Stimulated activated memory B cell treated with anti-CD40 and anti-IgM and Interleukin-4, amounts not matched to agents 10 μg/mL and 1 μg/mL and 100 μg/mL, for 72 hours (primary cell): ENCODE results near the gene MAPK8.

ENCODE experiments used
- ATAC-seq: fragments of 150-1000 bp; cut with Tn5 transposase; 2 replicates; pipeline ENCODE4 v1.10.0; 2021
- H3K27ac Mint-ChIP-seq: one replicate; pipeline ENCODE4 v1.8.0; 2022; ENCODE audit warnings: mild to moderate bottlenecking, mixed read lengths
- H3K27me3 Mint-ChIP-seq: one replicate; pipeline ENCODE4 v1.8.0; 2022; ENCODE audit warnings: mixed read lengths
- H3K36me3 Mint-ChIP-seq: one replicate; pipeline ENCODE4 v1.8.0; 2022; ENCODE audit warnings: mixed read lengths
- H3K4me1 Mint-ChIP-seq: one replicate; pipeline ENCODE4 v1.8.0; 2022; ENCODE audit warnings: mixed read lengths
- H3K4me3 Mint-ChIP-seq: one replicate; pipeline ENCODE4 v1.8.0; 2022; ENCODE audit warnings: mild to moderate bottlenecking, moderate library complexity, mixed read lengths
- H3K9me3 Mint-ChIP-seq: one replicate; pipeline ENCODE4 v1.8.0; 2022; ENCODE audit warnings: mixed read lengths

Gene MAPK8

DNA sequence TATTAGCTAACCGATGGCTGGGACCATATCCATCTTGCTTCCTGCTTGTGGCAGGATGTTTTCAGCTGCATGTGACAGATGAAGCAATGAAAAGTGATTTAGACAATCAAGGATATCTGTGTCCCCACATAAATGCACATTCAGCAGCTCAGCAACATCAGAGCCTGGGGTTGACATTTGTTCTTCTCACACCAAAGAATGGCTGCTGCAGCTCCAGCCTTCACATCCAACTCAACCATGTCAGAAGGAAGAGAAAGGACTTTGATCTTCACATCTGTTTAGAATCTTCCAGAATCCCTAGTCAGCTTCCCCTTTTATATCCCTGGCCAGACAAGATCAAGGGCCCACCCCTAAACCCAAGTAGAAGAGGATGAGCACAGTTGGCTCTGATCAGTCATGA is 20.1 kb upstream of the MAPK8 start:
- Mint-ChIP-seq H3K27ac (peak overlapping the region; percentile 56), H3K27me3 (peaks cover 7% of the 10 kb centered on the region), H3K36me3 (peaks cover 22% of the 10 kb centered on the region), H3K9me3 (peaks cover 14% of the 10 kb centered on the region), H3K4me3 (no peak overlapping the region), H3K4me1 (peaks cover 55% of the 10 kb centered on the region)
- ATAC-seq = no peak

GRCh38 chr10:48287417-48288391 is 18.8 kb upstream of the MAPK8 start:
- H3K4me3 Mint-ChIP-seq = no peak overlapping the region
- peaks cover 18% of the 10 kb centered on the region for H3K36me3 Mint-ChIP-seq
- H3K9me3 Mint-ChIP-seq = peaks cover 12% of the 10 kb centered on the region
- H3K27ac Mint-ChIP-seq = peak overlapping the region; percentile 0
- H3K4me1 Mint-ChIP-seq = peaks cover 54% of the 10 kb centered on the region
- peaks cover 7% of the 10 kb centered on the region for H3K27me3 Mint-ChIP-seq
- ATAC-seq = peak; percentile 47

DNA sequence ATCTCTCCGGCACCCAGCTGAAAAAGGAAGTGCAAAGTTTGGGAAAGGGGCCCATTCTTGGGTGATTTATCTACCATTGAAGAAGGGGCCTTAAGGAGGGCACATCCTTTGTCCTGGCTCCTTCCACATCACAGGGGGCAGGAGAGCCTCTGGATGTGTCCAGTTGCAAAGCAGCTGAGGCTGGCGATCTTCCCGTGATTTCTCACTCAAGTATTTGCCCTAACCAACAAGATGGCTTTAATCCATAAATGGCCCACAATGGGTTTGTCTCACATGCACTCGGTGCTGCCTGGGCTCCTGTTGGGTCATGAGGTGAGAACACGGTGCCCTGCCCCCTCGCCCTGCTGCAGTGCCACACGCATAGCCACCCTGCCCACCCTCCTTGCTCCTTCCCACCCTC is 17.8 kb upstream of the MAPK8 start:
- ATAC-seq = no peak
- no peak overlapping the region for H3K27ac Mint-ChIP-seq
- peaks cover 7% of the 10 kb centered on the region for H3K27me3 Mint-ChIP-seq
- H3K36me3 Mint-ChIP-seq = peaks cover 18% of the 10 kb centered on the region
- H3K4me3 Mint-ChIP-seq = no peak overlapping the region
- H3K4me1 Mint-ChIP-seq = peaks cover 44% of the 10 kb centered on the region
- peaks cover 11% of the 10 kb centered on the region for H3K9me3 Mint-ChIP-seq

DNA sequence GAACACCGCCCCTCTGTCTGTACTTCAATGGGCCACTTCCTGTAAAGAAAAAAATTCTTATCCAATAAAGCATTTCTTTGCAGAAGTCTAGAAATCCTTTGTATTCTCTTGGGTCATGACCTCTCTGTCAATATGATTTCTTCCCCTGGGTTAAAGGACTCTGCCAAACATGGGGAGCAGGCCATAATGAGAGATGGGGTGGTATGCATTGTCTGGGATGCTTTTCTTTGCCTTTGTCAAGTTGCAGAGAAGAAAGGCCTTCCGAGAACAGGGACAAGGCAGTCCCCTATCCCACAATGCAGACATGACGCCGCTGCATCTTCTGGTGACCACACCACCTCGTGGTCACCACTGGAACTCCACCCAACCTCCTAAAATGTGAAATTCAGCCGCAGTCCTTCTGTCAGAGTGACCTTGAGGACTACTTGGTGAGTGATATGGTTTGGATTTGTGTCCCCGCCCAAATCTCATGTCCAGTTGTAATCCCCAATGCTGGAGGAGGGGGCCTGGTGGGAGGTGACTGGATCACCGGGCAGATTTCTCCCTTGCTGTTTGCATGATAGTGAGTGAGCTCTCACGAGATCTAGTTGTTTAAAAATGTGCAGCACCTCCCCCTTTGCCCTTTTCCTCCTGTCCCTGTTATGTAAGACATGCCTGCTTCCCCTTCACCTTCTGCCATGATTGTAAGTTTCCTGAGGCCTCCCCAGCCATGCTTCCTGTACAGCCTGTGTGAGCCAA is 16.8 kb upstream of the MAPK8 start:
- Mint-ChIP-seq H3K27ac (no peak overlapping the region), H3K27me3 (peaks cover 7% of the 10 kb centered on the region), H3K36me3 (peaks cover 12% of the 10 kb centered on the region), H3K9me3 (peaks cover 6% of the 10 kb centered on the region), H3K4me3 (no peak overlapping the region), H3K4me1 (peaks cover 37% of the 10 kb centered on the region)
- ATAC-seq = no peak

- ATAC-seq = no peak
- peak overlapping the region; percentile 5 for H3K27ac Mint-ChIP-seq
- peaks cover 5% of the 10 kb centered on the region for H3K36me3 Mint-ChIP-seq
- peaks cover 31% of the 10 kb centered on the region for H3K4me1 Mint-ChIP-seq
- no peak overlapping the region for H3K4me3 Mint-ChIP-seq
- peaks cover under 1% of the 10 kb centered on the region for H3K9me3 Mint-ChIP-seq
- peaks cover 4% of the 10 kb centered on the region for H3K27me3 Mint-ChIP-seq
Observed at GRCh38 chr10:48290286-48290685, 16.2 kb upstream of the MAPK8 start.

GRCh38 chr10:48291190-48291589 is 15.3 kb upstream of the MAPK8 start:
- ATAC-seq = peak; percentile 41
- no peaks in the 10 kb centered on the region for H3K36me3 Mint-ChIP-seq
- H3K4me1 Mint-ChIP-seq = peaks cover 22% of the 10 kb centered on the region
- no peak overlapping the region for H3K4me3 Mint-ChIP-seq
- H3K27ac Mint-ChIP-seq = peak overlapping the region; percentile 5
- H3K27me3 Mint-ChIP-seq = no peaks in the 10 kb centered on the region
- no peaks in the 10 kb centered on the region for H3K9me3 Mint-ChIP-seq

DNA sequence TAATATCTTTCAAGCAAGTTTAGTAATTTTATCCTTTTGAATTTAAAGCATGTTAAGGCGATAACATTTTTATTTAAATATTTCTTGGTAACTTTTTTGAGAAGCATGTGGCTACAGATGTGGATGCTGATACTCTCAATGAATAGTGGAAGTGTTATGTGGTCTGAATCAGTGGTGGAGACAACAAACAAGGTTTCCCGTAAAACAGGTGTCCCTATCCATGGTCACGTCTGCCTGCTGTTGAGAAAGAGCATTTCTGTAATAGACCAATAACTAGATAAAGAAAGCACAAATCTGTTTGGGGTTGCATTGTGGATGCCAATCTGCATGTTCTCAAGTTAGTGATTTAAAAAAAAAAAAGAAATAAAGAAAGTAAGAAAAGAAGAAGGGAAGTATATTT is 13.9 kb upstream of the MAPK8 start:
- Mint-ChIP-seq H3K27me3 (no peaks in the 10 kb centered on the region), H3K27ac (no peak overlapping the region)

DNA sequence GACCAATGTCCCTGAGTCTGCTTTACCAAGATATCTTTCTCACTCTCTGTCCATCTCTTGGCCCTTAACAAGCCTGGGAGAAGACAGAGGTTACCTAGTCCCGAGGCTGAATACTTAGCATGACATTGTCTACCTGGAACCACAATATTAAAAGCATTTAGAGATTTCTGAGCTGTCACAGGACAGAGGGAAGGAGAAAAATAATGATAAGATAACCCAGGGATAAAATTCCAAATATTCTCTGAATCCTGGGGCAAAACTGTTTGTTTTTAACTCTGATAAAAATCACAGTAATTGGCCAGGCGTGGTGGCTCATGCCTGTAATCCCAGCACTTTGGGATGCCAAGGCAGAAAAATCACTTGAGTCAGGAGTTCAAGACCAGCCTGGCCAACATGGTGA is 12.0 kb upstream of the MAPK8 start:
- Mint-ChIP-seq H3K9me3 (no peaks in the 10 kb centered on the region), H3K4me1 (peaks cover 16% of the 10 kb centered on the region), H3K27ac (no peak overlapping the region), H3K27me3 (no peaks in the 10 kb centered on the region), H3K36me3 (no peaks in the 10 kb centered on the region), H3K4me3 (no peak overlapping the region)
- no peak for ATAC-seq

More for the DNA sequence above, 13.9 kb upstream of the MAPK8 start:
- Mint-ChIP-seq H3K4me1 (peaks cover 21% of the 10 kb centered on the region), H3K36me3 (no peaks in the 10 kb centered on the region), H3K9me3 (no peaks in the 10 kb centered on the region), H3K4me3 (no peak overlapping the region)
- ATAC-seq = no peak

- no peaks in the 10 kb centered on the region for H3K4me1 Mint-ChIP-seq
- no peak overlapping the region for H3K4me3 Mint-ChIP-seq
- no peaks in the 10 kb centered on the region for H3K9me3 Mint-ChIP-seq
- no peaks in the 10 kb centered on the region for H3K27me3 Mint-ChIP-seq
- H3K27ac Mint-ChIP-seq = no peak overlapping the region
- H3K36me3 Mint-ChIP-seq = no peaks in the 10 kb centered on the region
- no peak for ATAC-seq
Observed at GRCh38 chr10:48296576-48297098, 9.8 kb upstream of the MAPK8 start.

GRCh38 chr10:48299066-48299465 is 7.4 kb upstream of the MAPK8 start:
- Mint-ChIP-seq H3K27ac (no peak overlapping the region), H3K36me3 (no peaks in the 10 kb centered on the region), H3K4me3 (no peak overlapping the region), H3K27me3 (no peaks in the 10 kb centered on the region), H3K9me3 (no peaks in the 10 kb centered on the region), H3K4me1 (peaks cover 14% of the 10 kb centered on the region)
- no peak for ATAC-seq

- no peaks in the 10 kb centered on the region for H3K27me3 Mint-ChIP-seq
- no peak overlapping the region for H3K4me3 Mint-ChIP-seq
- H3K4me1 Mint-ChIP-seq = peaks cover 17% of the 10 kb centered on the region
- no peaks in the 10 kb centered on the region for H3K9me3 Mint-ChIP-seq
- ATAC-seq = no peak
- no peak overlapping the region for H3K27ac Mint-ChIP-seq
- H3K36me3 Mint-ChIP-seq = no peaks in the 10 kb centered on the region
Observed at GRCh38 chr10:48299692-48300091, 6.8 kb upstream of the MAPK8 start.

- no peaks in the 10 kb centered on the region for H3K27me3 Mint-ChIP-seq
- no peak overlapping the region for H3K4me3 Mint-ChIP-seq
- H3K27ac Mint-ChIP-seq = no peak overlapping the region
- no peaks in the 10 kb centered on the region for H3K9me3 Mint-ChIP-seq
- H3K4me1 Mint-ChIP-seq = peaks cover 17% of the 10 kb centered on the region
- H3K36me3 Mint-ChIP-seq = no peaks in the 10 kb centered on the region
- no peak for ATAC-seq
Observed at GRCh38 chr10:48300556-48300955, 5.9 kb upstream of the MAPK8 start.

DNA sequence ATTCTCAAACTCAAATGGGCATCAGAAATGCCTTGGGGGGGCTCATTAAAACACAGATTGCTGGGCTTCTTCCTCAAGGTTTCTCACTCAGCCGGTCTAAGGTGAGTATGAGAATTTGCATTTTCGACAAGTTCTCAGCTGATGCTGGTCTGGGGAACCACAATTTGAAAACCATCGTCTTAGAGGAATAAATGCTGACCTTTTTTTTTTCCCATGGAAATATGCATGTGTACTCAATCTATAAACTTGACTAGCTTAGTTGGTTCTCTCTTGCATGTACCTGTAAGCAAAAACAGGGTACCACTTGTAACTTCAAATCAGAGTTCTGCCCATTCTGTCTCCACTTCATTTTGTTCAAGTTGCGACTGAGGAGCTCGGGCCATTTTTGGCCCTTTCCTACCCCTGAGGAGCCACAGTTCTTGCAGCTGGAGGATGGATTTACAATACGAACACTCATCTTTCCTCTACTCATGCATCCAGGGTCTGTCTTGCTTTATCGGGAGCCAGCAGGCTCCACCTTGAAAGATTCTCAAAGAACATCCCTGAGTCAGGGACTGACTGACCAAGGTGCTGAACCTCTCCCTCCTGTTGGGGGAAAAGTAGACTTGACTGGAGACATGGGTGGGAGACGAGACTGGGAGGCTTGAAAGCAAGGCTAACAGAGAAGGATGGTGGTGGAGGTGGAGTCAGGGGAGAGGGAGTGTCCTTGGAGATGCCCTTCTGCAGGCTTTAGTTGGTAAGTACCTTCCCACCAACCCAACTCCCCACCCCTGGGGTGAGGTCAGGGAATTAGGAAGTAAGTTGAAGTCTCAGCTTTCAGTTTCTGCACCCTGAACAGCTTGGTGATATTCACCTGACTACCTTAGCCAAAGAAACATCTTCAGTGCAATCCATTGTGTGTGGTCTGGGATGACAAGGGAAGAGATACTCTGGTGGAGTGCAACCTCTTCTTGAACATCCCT is 3.7 kb upstream of the MAPK8 start:
- no peaks in the 10 kb centered on the region for H3K27me3 Mint-ChIP-seq
- peaks cover 29% of the 10 kb centered on the region for H3K4me1 Mint-ChIP-seq
- H3K4me3 Mint-ChIP-seq = no peak overlapping the region
- ATAC-seq = no peak
- no peaks in the 10 kb centered on the region for H3K9me3 Mint-ChIP-seq
- no peak overlapping the region for H3K27ac Mint-ChIP-seq
- no peaks in the 10 kb centered on the region for H3K36me3 Mint-ChIP-seq

- no peak for ATAC-seq
- Mint-ChIP-seq H3K36me3 (no peaks in the 10 kb centered on the region), H3K9me3 (no peaks in the 10 kb centered on the region), H3K4me3 (peak overlapping the region; percentile 77), H3K27ac (peak overlapping the region; percentile 69), H3K27me3 (no peaks in the 10 kb centered on the region), H3K4me1 (peaks cover 42% of the 10 kb centered on the region)
Observed at GRCh38 chr10:48305905-48306264, 592 bp upstream of the MAPK8 start.
